GM12878 (cell line): Measurements from ENCODE around the gene RSRC1. TPM values are rescaled to one million over a fixed set of nuclear protein-coding genes. Genes with fewer than 3 reads are reported as not detected.

Source experiments
- ATAC-seq: fragments of 200-7000 bp; cut with Tn5 transposase; 3 replicates; pipeline ENCODE4 v1.9.1; 2020; ENCODE audit warnings: mild to moderate bottlenecking, moderate library complexity
- BruUV-seq: library from RNA; stranded (reverse); fragments of 400-500 nt; replicated peaks from 2 replicates; lab custom pipeline; 2021; lab: Mats Ljungman, UMichigan
- CTCF ChIA-PET: fragments of 300-600 bp; sonication (Branson Sonifier 250); formaldehyde crosslinking; extraction: SDS; loops from one replicate; lab custom pipeline; 2021; ENCODE audit warnings: inconsistent platforms; lab: Yijun Ruan, JAX
- POLR2A ChIA-PET: fragments of 350-600 bp; formaldehyde crosslinking; extraction: SDS; loops from one replicate; lab custom pipeline; 2021; ENCODE audit warnings: inconsistent platforms; lab: Charles Lee
- RAD21 ChIA-PET: fragments of 300-600 bp; sonication (Branson Sonifier 250); formaldehyde crosslinking; loops from one replicate; lab custom pipeline; 2023; ENCODE audit warnings: antibody characterized with exemption; ENCODE audit not compliant: unreplicated experiment; lab: Charles Lee
- SMC1A ChIA-PET: fragments of 300-600 bp; sonication (Branson Sonifier 250); formaldehyde crosslinking; loops from one replicate; lab custom pipeline; 2023; ENCODE audit not compliant: unreplicated experiment, uncharacterized antibody; lab: Charles Lee
- DNase-seq: peaks from one replicate; pipeline ENCODE4 v3.0.0-alpha.2; 2011; ENCODE audit warnings: low read depth, low spot score
- FAIRE-seq: peaks from 3 replicates; lab custom pipeline; 2011; peaks lifted over from hg19 to GRCh38; lab: Jason Lieb, UNC
- H2AFZ ChIP-seq: 2 replicates; pipeline ENCODE4 v1.6.0; 2011; ENCODE audit warnings: low read depth, low read length, control low read depth; ENCODE audit not compliant: control insufficient read depth
- H3K27ac ChIP-seq: 2 replicates; pipeline ENCODE4 v1.5.1; 2011; ENCODE audit warnings: control low read depth; ENCODE audit not compliant: control insufficient read depth, insufficient read depth
- H3K27me3 ChIP-seq, 2 experiments: replicated peaks in 1 of 2; 2 replicates each; pipeline versions ENCODE4 v1.6.0 to v1.6.1; 2011; ENCODE audit warnings: low read length in 1 of 2; ENCODE audit not compliant: control insufficient read depth in 2 of 2, insufficient read depth in 2 of 2
- H3K36me3 ChIP-seq, 2 experiments: 2 replicates each; pipeline ENCODE4 v1.5.1; 2011; ENCODE audit warnings: low read length in 1 of 2; ENCODE audit not compliant: control insufficient read depth in 2 of 2, insufficient read depth in 2 of 2
- H3K4me1 ChIP-seq: 2 replicates; pipeline ENCODE4 v1.6.1; 2011; ENCODE audit warnings: mild to moderate bottlenecking, low read length, moderate library complexity, mixed read lengths; ENCODE audit not compliant: control insufficient read depth, insufficient read depth
- H3K4me2 ChIP-seq: 2 replicates; pipeline ENCODE4 v1.6.0; 2011; ENCODE audit warnings: control low read depth; ENCODE audit not compliant: control insufficient read depth, insufficient read depth
- H3K4me3 ChIP-seq: fragments of 200-600 bp; sonication (generic); 2 replicates; pipeline ENCODE4 v1.5.1; 2016
- H3K79me2 ChIP-seq: 2 replicates; pipeline ENCODE4 v1.6.0; 2011; ENCODE audit warnings: low read length; ENCODE audit not compliant: control insufficient read depth, insufficient read depth
- H3K9ac ChIP-seq: 2 replicates; pipeline ENCODE4 v1.8.0; 2011; ENCODE audit warnings: low read length, control low read depth, mixed read lengths; ENCODE audit not compliant: control insufficient read depth, insufficient read depth
- H3K9me3 ChIP-seq: replicated peaks from 3 replicates; pipeline ENCODE4 v1.5.1; 2011; ENCODE audit warnings: mild to moderate bottlenecking, low read length; ENCODE audit not compliant: control insufficient read depth, insufficient read depth
- H4K20me1 ChIP-seq: 2 replicates; pipeline ENCODE4 v1.6.0; 2011; ENCODE audit not compliant: control insufficient read depth, insufficient read depth
- ASH2L ChIP-seq: fragments of 300-600, 200-600 bp; sonication (generic); IDR thresholded peaks from 2 replicates; pipeline ENCODE4 v1.6.1; 2017; ENCODE audit warnings: low read depth, mild to moderate bottlenecking, borderline replicate concordance
- BCLAF1 ChIP-seq: fragments of 450-650 bp; IDR thresholded peaks from 2 replicates; pipeline ENCODE4 v1.6.1; 2017; ENCODE audit warnings: antibody characterized with exemption, mild to moderate bottlenecking, moderate library complexity
- CHD2 ChIP-seq: IDR thresholded peaks from 2 replicates; pipeline ENCODE4 v1.6.1; 2011; ENCODE audit warnings: low read depth, low read length, improper control_type of control experiment, borderline replicate concordance
- EED ChIP-seq: sonication (generic); IDR thresholded peaks from 2 replicates; pipeline ENCODE4 v1.6.1; 2016; ENCODE audit warnings: antibody characterized with exemption, low read depth
- ETV6 ChIP-seq, 2 experiments: fragments of 450-650 bp in 1 of 2; IDR thresholded peaks in 1 of 2; conservative IDR thresholded peaks in 1 of 2; 2 replicates each; pipeline ENCODE4 v1.6.1; 2014; ENCODE audit warnings: antibody characterized with exemption in 1 of 2, borderline replicate concordance in 1 of 2, low read depth in 1 of 2, mild to moderate bottlenecking in 1 of 2, moderate library complexity in 1 of 2
- IRF4 ChIP-seq: IDR thresholded peaks from 2 replicates; pipeline ENCODE4 v1.6.1; 2011; ENCODE audit warnings: low read depth, low read length
- LARP7 ChIP-seq: fragments of 450-650 bp; IDR thresholded peaks from 2 replicates; pipeline ENCODE4 v1.6.1; 2017; ENCODE audit warnings: mild to moderate bottlenecking
- MAX ChIP-seq: IDR thresholded peaks from 2 replicates; pipeline ENCODE4 v1.6.1; 2012; ENCODE audit warnings: low read depth, low read length, improper control_type of control experiment
- PML ChIP-seq: IDR thresholded peaks from 2 replicates; pipeline ENCODE4 v1.6.1; 2012; ENCODE audit warnings: low read length, inconsistent platforms
- POU2F2 ChIP-seq: IDR thresholded peaks from 3 replicates; pipeline ENCODE4 v1.6.1; 2011; ENCODE audit warnings: low read depth, mild to moderate bottlenecking, low read length, borderline replicate concordance
- RUNX3 ChIP-seq: IDR thresholded peaks from 2 replicates; pipeline ENCODE4 v1.6.1; 2012; ENCODE audit warnings: low read length, inconsistent platforms
- TAF1 ChIP-seq: IDR thresholded peaks from 2 replicates; pipeline ENCODE4 v1.6.1; 2011; ENCODE audit warnings: mild to moderate bottlenecking, low read depth, low read length, borderline replicate concordance
- ZBTB33 ChIP-seq: fragments of 450-650 bp; IDR thresholded peaks from 2 replicates; pipeline ENCODE4 v1.6.1; 2017; ENCODE audit warnings: mild to moderate bottlenecking
- ZNF217 ChIP-seq: fragments of 450-650 bp; IDR thresholded peaks from 2 replicates; pipeline ENCODE4 v1.6.1; 2017; ENCODE audit warnings: antibody characterized with exemption, mild to moderate bottlenecking
- ZSCAN29 ChIP-seq: fragments of 450-650 bp; IDR thresholded peaks from 2 replicates; pipeline ENCODE4 v1.6.1; 2017; ENCODE audit warnings: mild to moderate bottlenecking, moderate library complexity
- WGBS: methylation state at CpG from one replicate; pipeline ENCODE4 v1.1.6; 2016; ENCODE audit warnings: low lambda C conversion rate; ENCODE audit not compliant: insufficient replicate concordance, insufficient coverage; ENCODE audit errors: missing lambda C conversion rate; 5-methylcytosine and 5-hydroxymethylcytosine counted together
- in situ Hi-C: fragments of 300-500 bp; cut with MboI; formaldehyde crosslinking; loops from 9 replicates; pipeline ENCODE4 v1.14.3; 2018; ENCODE audit warnings: mixed read lengths
- intact Hi-C: fragments of 100-400 bp; cut with micrococcal nuclease; formaldehyde crosslinking; loops from one replicate; pipeline ENCODE4 v1.14.2; 2022; ENCODE audit not compliant: unreplicated experiment
- polyA plus RNA-seq, 11 experiments: library from polyadenylated mRNA; depleted of rRNA in 4 of 11; unstranded in 6 of 11; stranded (reverse) in 5 of 11; fragments of >200 nt; fragmentation: Nextera tagmentation in 4 of 11; fragmentation: Illumina TruSeq in 1 of 11; extraction: Ambion mirVana in 4 of 11; extraction: Trizol in 1 of 11; gene quantifications; 1 replicate in 1 of 11; 2 replicates in 10 of 11; pipeline versions ENCODE4 v1.2.1 to v1.2.3, GENCODE V29; 2011 to 2016; ENCODE audit warnings: inconsistent platforms in 2 of 11, missing spikeins in 2 of 11, low read depth in 1 of 11
- total RNA-seq, 4 experiments: library from RNA; depleted of rRNA in 3 of 4; stranded (reverse); fragments of >200 nt in 3 of 4; fragmentation: Illumina TruSeq in 1 of 4; extraction: Trizol in 1 of 4; gene quantifications; 2 replicates each; pipeline versions ENCODE4 v1.2.1 to v1.2.3, GENCODE V29; 2013 to 2021

The RSRC1 gene
- total and polyA plus RNA-seq, 10 of the 15 experiments (the other 5 are each of a cell fraction or from before 2014, with no cell fraction given) = 16.4 to 85.9 (median 42.0) TPM

- Histone ChIP-seq H4K20me1 (no peaks in the 10 kb centered on the region), H3K27ac (no peak overlapping the region), H3K27me3 (no peaks in the 10 kb centered on the region; a peak in 1 of 4 replicates), H3K79me2 (no peaks in the 10 kb centered on the region), H3K4me2 (no peak overlapping the region), H3K9ac (no peak overlapping the region), H3K4me3 (no peak overlapping the region), H3K36me3 (no peaks in the 10 kb centered on the region), H2AFZ (no peak overlapping the region), H3K9me3 (no peaks in the 10 kb centered on the region; the same call in 2 of the 3 replicates), H3K4me1 (no peaks in the 10 kb centered on the region)
- POLR2A ChIA-PET = no interaction called here
- intact Hi-C loops (no loop called here), in situ Hi-C loops (no loop called here)
- DNase-seq = no peak
- ATAC-seq = no peak
- TF ChIP-seq ZSCAN29 = no peak
- TF ChIP-seq ASH2L = no peak
- no peak for TF ChIP-seq RUNX3
- TF ChIP-seq TAF1 = no peak
- no peak for TF ChIP-seq ZNF217
- no peak for TF ChIP-seq ZBTB33
- CTCF ChIA-PET = interaction anchor here (0.9 kb wide), 1 partner anchor 14 kb away, joined by 3 read pairs; no protein-coding TSS in a partner anchor
- no TSS peak for BruUV-seq
- FAIRE-seq = no peak
- RAD21 ChIA-PET = no interaction called here
- SMC1A ChIA-PET = interaction anchor here (1.1 kb wide), 1 partner anchor 555 kb away, joined by 3 read pairs; no protein-coding TSS in a partner anchor
These were observed 453.2 kb downstream of the RSRC1 start for GRCh38 chr3:158563076-158563475.

GRCh38 chr3:158565076-158565475, 455.2 kb downstream of the RSRC1 start:
- H3K4me1 ChIP-seq = no peaks in the 10 kb centered on the region
- no peaks in the 10 kb centered on the region for H4K20me1 ChIP-seq
- H3K79me2 ChIP-seq = no peaks in the 10 kb centered on the region
- intact Hi-C loops (no loop called here), in situ Hi-C loops (no loop called here)
- BruUV-seq = no TSS peak
- H3K9ac ChIP-seq = no peak overlapping the region
- H3K4me3 ChIP-seq = no peak overlapping the region
- SMC1A ChIA-PET = no interaction called here
- 0 out of 4 replicates have a peak, but pooled peaks cover 0 to 2% of the 10 kb centered on the region in 2 experiments for H3K27me3 ChIP-seq
- H3K4me2 ChIP-seq = no peak overlapping the region
- no peak for DNase-seq
- CTCF ChIA-PET = no interaction called here
- no peak for ATAC-seq
- WGBS = 71% methylated on average over 6 of the region's 6 CpGs
- H3K36me3 ChIP-seq = no peaks in the 10 kb centered on the region
- FAIRE-seq = no peak
- POLR2A ChIA-PET = no interaction called here
- RAD21 ChIA-PET = no interaction called here
- H2AFZ ChIP-seq = no peak overlapping the region
- H3K9me3 ChIP-seq = no peaks in the 10 kb centered on the region
- no peak overlapping the region for H3K27ac ChIP-seq
- TF ChIP-seq ETV6 (conservative IDR thresholded peaks at IDR 0.05 in 1 of 2, IDR thresholded peaks at IDR 0.05 in 1 of 2; ENCODE audit: borderline replicate concordance in 1 of 2, low read depth in 1 of 2) (no peak), MAX (no peak), EED (no peak), POU2F2 (no peak), BCLAF1 (no peak), LARP7 (no peak), IRF4 (no peak), PML (no peak), CHD2 (no peak)
